SK-MEL-5 (cell line): ENCODE data around the gene CCP110. TPM values are rescaled to one million over a fixed set of nuclear protein-coding genes. Genes with fewer than 3 reads are reported as not detected.
"Not testable (repeated sequence)": the region's sequence is repeated elsewhere in the genome, so short reads cannot be mapped to it uniquely, and the experiment has no call there.

ENCODE experiments used
- DNase-seq: peaks from one replicate; pipeline ENCODE4 v3.0.0-alpha.2; 2016; ENCODE audit warnings: low read depth, low spot score
- in situ Hi-C: cut with HindIII; loops from 2 replicates; pipeline ENCODE4 v1.10.0; 2016; ENCODE audit warnings: low sequenced_read_pairs, high pct_unique_total_duplicates, low pct_unique_long_range_greater_than_20kb
- total RNA-seq: library from RNA; depleted of rRNA; stranded (reverse); fragments of >200 nt; shearing (Covaris generic); gene quantifications from 2 replicates; pipeline ENCODE4 v1.2.3, GENCODE V29; 2014

Gene CCP110
- total RNA-seq, 1 experiment from 2014 or later, result 6.4 TPM

GRCh38 chr16:19532601-19533000, 8.9 kb downstream of the CCP110 start:
- in situ Hi-C loops, result no loop called here
- DNase-seq, result peak; percentile 11

- DNase-seq, result no peak
- in situ Hi-C loops, result no loop called here
These were observed 16.7 kb downstream of the CCP110 start for GRCh38 chr16:19540241-19540970.

GRCh38 chr16:19542138-19542821, 18.5 kb downstream of the CCP110 start:
- in situ Hi-C loops, result no loop called here
- DNase-seq, result no peak

GRCh38 chr16:19543278-19543996, 19.7 kb downstream of the CCP110 start:
- in situ Hi-C loops, DNase-seq: not testable (repeated sequence)

- DNase-seq, result no peak
- in situ Hi-C loops, result no loop called here
These were observed 24.4 kb downstream of the CCP110 start for GRCh38 chr16:19548144-19548543.

- DNase-seq, result no peak
- in situ Hi-C loops, result no loop called here
These were observed 25.9 kb downstream of the CCP110 start for GRCh38 chr16:19549673-19550072.

GRCh38 chr16:19555186-19555937, 31.6 kb downstream of the CCP110 start, which contains the start of gene VPS35L:
Gene VPS35L (plus strand): TSS chr16:19555703. CDS start chr16:19555730, 27 bp downstream.
- DNase-seq, result peak; percentile 98
- in situ Hi-C loops, result no loop called here

- in situ Hi-C loops, result no loop called here
- peak; percentile 94 for DNase-seq
These were observed 32.4 kb downstream of the CCP110 start for GRCh38 chr16:19555938-19556771.

- DNase-seq, result peak; percentile 68
- in situ Hi-C loops, result no loop called here
These were observed 35.6 kb downstream of the CCP110 start for GRCh38 chr16:19559242-19559910.

- DNase-seq, result no peak
- in situ Hi-C loops, result no loop called here
These were observed 36.3 kb downstream of the CCP110 start for GRCh38 chr16:19560078-19560477.

- in situ Hi-C loops, result no loop called here
- DNase-seq, result no peak
These were observed 39.6 kb downstream of the CCP110 start for GRCh38 chr16:19563377-19563776.

GRCh38 chr16:19566362-19566761, 42.6 kb downstream of the CCP110 start:
- in situ Hi-C loops, result no loop called here

GRCh38 chr16:19567560-19567959, 43.8 kb downstream of the CCP110 start:
- DNase-seq, result no peak
- in situ Hi-C loops, result no loop called here

More at GRCh38 chr16:19566362-19566761, 42.6 kb downstream of the CCP110 start:
- DNase-seq, result no peak

- in situ Hi-C loops, result no loop called here
- DNase-seq, result no peak
These were observed 50.3 kb downstream of the CCP110 start for GRCh38 chr16:19573997-19574396.

GRCh38 chr16:19574615-19575014, 50.9 kb downstream of the CCP110 start:
- in situ Hi-C loops, result no loop called here
- DNase-seq, result no peak

GRCh38 chr16:19578378-19578971, 54.7 kb downstream of the CCP110 start:
- peak; percentile 79 for DNase-seq
- in situ Hi-C loops, result no loop called here
